ENCODE data around the gene PEDS1. TPM values are rescaled to one million over a fixed set of nuclear protein-coding genes. Genes with fewer than 3 reads are reported as not detected.

The PEDS1 gene
- total RNA-seq, 4 donors from 2014 or later, result 24.1 to 46.3 (median 31.8) TPM

- H3K4me3 ChIP-seq, result peak overlapping the region in 1 of 2 donors; percentile 97
- H3K27me3 ChIP-seq, result no peaks in the 10 kb centered on the region
- H3K36me3 ChIP-seq, result peaks cover 0 to 21% of the 10 kb centered on the region in 2 donors
- no peaks in the 10 kb centered on the region for H3K9me3 ChIP-seq
- H3K27ac ChIP-seq, result peak overlapping the region; percentile 94 to 100 (median 100)
- TF ChIP-seq EP300 (IDR thresholded peaks at IDR 0.05) (no peak), CTCF (IDR thresholded peaks at IDR 0.05) (no peak)
- WGBS, 2 donors (ENCODE audit: low coverage in 1 of 2), result 61 to 83% methylated on average over 1 to 3 of the region's 29 CpGs
- ATAC-seq, result no peak
- peaks cover 0 to 50% (median 6%) of the 10 kb centered on the region in 3 donors for H3K4me1 ChIP-seq
These were observed 36.2 kb upstream of the PEDS1 start for GRCh38 chr20:50189681-50190250.

GRCh38 chr20:50188879-50189680 is 35.6 kb upstream of the PEDS1 start:
- H3K27me3 ChIP-seq, result no peaks in the 10 kb centered on the region
- peaks cover 0 to 43% (median 0%) of the 10 kb centered on the region in 3 donors for H3K4me1 ChIP-seq
- WGBS, 2 donors (ENCODE audit: low coverage in 1 of 2), result 76 to 80% methylated on average over 5 of the region's 18 CpGs
- H3K27ac ChIP-seq, result peak overlapping the region in 3 of 4 donors; percentile 99 to 100 (median 100)
- no peak for ATAC-seq
- H3K9me3 ChIP-seq, result no peaks in the 10 kb centered on the region
- H3K36me3 ChIP-seq, result peaks cover 0 to 14% of the 10 kb centered on the region in 2 donors
- TF ChIP-seq POLR2AphosphoS5 (IDR thresholded peaks at IDR 0.05), result no peak
- no peak for TF ChIP-seq EP300 (IDR thresholded peaks at IDR 0.05)
- H3K4me3 ChIP-seq, result no peak overlapping the region

GRCh38 chr20:50188287-50188688 is 34.8 kb upstream of the PEDS1 start:
- ATAC-seq, result no peak
- no peaks in the 10 kb centered on the region for H3K9me3 ChIP-seq
- H3K27ac ChIP-seq, result peak overlapping the region in 3 of 4 donors; percentile 99 to 100 (median 100)
- H3K4me3 ChIP-seq, result no peak overlapping the region
- H3K27me3 ChIP-seq, result no peaks in the 10 kb centered on the region
- 82 to 91% methylated on average over 3 to 4 of the region's 6 CpGs for WGBS, 2 donors (ENCODE audit: low coverage in 1 of 2)
- peaks cover 0 to 35% (median 0%) of the 10 kb centered on the region in 3 donors for H3K4me1 ChIP-seq
- TF ChIP-seq POLR2AphosphoS5 (IDR thresholded peaks at IDR 0.05), result no peak
- TF ChIP-seq POLR2A (IDR thresholded peaks at IDR 0.05), result no peak
- peaks cover 0 to 6% of the 10 kb centered on the region in 2 donors for H3K36me3 ChIP-seq

- peak overlapping the region in 3 of 4 donors; percentile 71 to 100 (median 100) for H3K27ac ChIP-seq
- peak; percentile 7 for ATAC-seq
- no peak for TF ChIP-seq POLR2AphosphoS5 (IDR thresholded peaks at IDR 0.05)
- TF ChIP-seq EP300 (IDR thresholded peaks at IDR 0.05), result no peak
- no peak for TF ChIP-seq CTCF (IDR thresholded peaks at IDR 0.05)
- no peak for TF ChIP-seq POLR2A (IDR thresholded peaks at IDR 0.05)
- H3K9me3 ChIP-seq, result no peaks in the 10 kb centered on the region
- WGBS, 2 donors (ENCODE audit: low coverage in 1 of 2), result 60 to 100% methylated on average over 2 to 3 of the region's 12 CpGs
- H3K27me3 ChIP-seq, result no peaks in the 10 kb centered on the region
- H3K4me3 ChIP-seq, result no peak overlapping the region
- no peaks in the 10 kb centered on the region for H3K36me3 ChIP-seq
- H3K4me1 ChIP-seq, result peaks cover 0 to 35% (median 0%) of the 10 kb centered on the region in 3 donors
These were observed 34.0 kb upstream of the PEDS1 start for GRCh38 chr20:50187403-50188051.

- peaks cover 0 to 35% (median 0%) of the 10 kb centered on the region in 3 donors for H3K4me1 ChIP-seq
- no peaks in the 10 kb centered on the region for H3K9me3 ChIP-seq
- no peak for ATAC-seq
- no peak overlapping the region for H3K4me3 ChIP-seq
- H3K36me3 ChIP-seq, result no peaks in the 10 kb centered on the region
- TF ChIP-seq POLR2A (IDR thresholded peaks at IDR 0.05) (no peak), POLR2AphosphoS5 (IDR thresholded peaks at IDR 0.05) (no peak), CTCF (IDR thresholded peaks at IDR 0.05) (no peak)
- peak overlapping the region in 3 of 4 donors; percentile 71 to 100 (median 100) for H3K27ac ChIP-seq
- WGBS, 2 donors (ENCODE audit: low coverage in 1 of 2), result 48% methylated on average over 6 of the region's 8 CpGs; no CpG with 5 or more reads in 1 of the 2 donors
- H3K27me3 ChIP-seq, result no peaks in the 10 kb centered on the region
These were observed 33.5 kb upstream of the PEDS1 start for GRCh38 chr20:50186987-50187402.

Data from gastroesophageal sphincter (tissue), 4 donors.